Inferior parietal cortex (tissue), 1 donor: Measurements from ENCODE around the gene CORO7.

Experiments
- DNase-seq: peaks from one replicate; pipeline ENCODE4 v3.0.0-alpha.2; 2016; ENCODE audit errors: extremely low spot score

The CORO7 gene

GRCh38 chr16:4322121-4323052, 94.0 kb downstream of the CORO7 start:
- DNase-seq: no peak

DNA sequence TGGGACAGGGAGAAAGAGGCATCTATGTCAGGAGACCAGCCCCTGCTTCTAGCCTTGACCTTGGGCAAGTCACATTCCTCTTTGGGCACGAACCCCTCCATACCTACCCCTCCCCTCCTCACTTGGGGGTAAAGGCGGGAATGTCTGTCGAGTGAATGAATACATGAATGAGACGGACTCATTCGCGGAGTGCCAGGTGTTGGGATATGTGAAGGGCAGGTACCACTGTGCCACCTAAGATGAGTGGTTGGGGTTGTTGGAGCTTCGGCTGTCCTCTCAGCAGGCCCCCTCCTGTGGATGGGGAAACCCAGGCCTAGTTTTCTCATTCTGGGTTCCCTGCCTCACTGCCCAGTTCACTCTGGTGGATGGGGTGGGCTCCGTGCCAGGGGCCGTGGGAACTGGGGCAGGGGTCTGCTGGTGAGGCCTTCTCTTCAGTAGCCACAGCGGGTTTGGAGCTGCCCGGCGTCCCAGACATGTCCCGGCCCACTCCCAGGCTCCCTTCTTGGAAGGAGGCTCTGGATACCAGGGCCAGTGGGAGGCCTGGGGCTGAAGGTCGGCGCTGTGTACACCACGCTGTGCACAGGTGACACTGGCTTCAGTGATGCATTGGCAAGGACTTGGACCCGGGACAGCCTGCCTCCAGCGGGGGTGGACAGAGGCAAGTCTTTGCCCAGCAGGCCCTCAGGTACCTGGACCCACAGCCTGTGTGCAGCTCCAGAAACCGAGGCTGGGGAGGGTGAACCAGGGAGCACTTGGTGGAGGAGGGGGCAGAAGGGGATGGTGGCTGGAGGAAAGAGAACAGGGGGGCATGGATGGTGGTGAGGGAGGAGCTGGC, 94.9 kb downstream of the CORO7 start:
- DNase-seq: no peak

- DNase-seq: no peak
These were observed 95.7 kb downstream of the CORO7 start for GRCh38 chr16:4320571-4321137.

GRCh38 chr16:4319454-4320421, 96.7 kb downstream of the CORO7 start:
- DNase-seq: no peak

- no peak for DNase-seq
These were observed 97.4 kb downstream of the CORO7 start for GRCh38 chr16:4318967-4319366.

DNA sequence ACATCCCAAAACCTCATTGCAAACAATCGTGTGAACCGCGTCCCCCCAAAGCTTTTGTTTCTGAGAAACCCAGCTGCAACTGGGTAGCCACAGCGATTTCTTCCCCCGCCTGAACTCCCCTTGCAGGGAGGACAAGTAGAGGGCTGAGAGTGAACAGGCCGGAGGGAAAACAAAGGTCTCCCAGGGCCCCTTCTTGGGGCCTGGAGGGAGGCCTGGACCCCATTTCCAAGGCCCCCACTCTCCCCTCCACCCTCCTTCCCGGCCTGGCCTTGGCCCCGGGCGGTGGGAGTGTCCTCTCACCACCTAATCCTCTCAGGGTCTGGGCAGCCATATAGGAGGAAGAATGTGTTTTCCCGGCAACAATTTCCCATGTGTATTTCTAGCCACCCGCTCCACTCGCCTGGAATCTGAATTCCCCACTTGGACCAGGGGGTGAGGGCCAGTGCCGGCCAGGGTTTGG, 97.9 kb downstream of the CORO7 start:
- no peak for DNase-seq

DNA sequence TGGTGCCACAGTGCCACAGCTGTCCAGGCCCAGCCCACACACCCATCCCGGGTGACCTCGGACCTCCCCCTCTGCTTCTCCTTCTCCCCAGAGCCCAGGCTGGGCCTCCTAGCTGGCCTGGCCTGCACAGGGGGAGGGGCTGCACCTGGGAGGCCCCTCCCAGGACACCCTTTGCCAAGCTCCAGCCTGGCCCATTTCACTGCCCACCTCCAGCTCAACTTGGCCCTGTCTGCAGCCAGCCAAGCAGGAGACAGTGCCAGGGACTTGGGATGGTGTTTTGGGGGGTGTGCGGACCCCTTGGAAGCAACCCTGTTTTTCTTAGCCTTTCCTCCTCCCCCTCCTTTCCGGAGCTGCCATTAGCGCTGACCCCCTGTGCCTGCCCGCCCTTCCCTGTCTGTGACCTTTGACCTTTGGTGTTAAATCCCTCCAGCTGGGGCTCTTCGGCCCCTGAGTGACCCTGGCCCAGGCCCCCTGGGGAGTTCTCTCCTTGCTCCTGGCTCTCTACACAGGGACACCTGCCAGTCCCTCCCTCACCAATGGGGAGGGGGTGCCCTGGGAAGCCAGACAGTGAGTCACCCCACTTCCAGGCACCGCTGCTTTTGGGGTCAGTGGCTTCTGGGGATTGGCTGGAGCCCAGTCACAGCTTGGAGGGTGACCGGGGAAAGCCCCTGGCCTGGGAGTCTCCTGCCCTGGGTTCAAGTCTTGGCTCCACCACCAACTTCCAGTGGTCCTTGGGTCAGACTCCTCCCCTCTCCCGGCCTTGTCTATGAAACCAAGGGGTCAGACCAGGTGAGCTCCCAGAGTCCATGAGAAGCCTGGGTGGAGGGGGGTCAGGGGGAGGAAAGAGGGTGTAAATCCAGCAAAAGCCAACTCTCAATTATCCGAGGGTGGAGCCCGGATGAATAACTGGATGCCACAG, 98.6 kb downstream of the CORO7 start:
- no peak for DNase-seq

- DNase-seq: no peak
These were observed 99.4 kb downstream of the CORO7 start for GRCh38 chr16:4316864-4317531.

DNA sequence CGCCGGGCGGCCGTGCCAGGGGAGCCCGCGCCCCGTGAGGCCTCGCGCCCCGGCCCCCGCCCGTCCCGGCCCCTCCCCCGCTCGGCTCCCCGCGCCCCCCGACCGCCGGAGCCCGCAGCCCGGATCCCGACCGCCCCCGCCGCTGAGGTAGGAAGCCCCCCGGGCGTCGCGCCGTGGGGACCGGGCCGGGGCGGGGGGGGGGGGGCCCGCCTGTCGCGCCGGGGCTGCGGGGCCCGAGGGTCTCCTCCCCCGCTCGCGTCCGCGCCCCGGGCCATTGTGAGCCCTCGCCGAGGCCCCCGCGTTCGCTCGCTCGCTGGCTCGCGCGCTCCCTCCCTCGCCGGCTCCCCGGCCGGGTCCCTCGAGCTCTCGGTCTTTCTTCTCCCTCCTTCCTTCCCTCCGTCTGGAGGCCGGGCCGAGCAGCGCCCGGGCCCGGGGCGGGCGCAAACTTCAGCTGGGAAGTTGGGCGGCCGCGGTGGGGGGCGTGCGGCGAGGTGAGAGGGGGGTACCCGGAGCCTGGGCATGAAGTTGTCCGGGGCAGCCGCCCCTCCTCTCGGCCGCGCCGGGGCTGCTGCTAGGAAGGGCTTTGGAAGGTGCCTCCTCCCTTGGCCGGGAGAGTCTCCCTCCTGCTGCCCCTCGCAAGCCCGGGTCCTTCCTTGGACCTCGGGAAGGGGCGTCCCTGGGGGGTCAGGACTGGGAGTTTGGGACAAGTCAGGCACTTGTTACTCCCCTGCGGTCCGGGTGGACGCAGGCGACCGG, 100.1 kb downstream of the CORO7 start:
- no peak for DNase-seq

DNA sequence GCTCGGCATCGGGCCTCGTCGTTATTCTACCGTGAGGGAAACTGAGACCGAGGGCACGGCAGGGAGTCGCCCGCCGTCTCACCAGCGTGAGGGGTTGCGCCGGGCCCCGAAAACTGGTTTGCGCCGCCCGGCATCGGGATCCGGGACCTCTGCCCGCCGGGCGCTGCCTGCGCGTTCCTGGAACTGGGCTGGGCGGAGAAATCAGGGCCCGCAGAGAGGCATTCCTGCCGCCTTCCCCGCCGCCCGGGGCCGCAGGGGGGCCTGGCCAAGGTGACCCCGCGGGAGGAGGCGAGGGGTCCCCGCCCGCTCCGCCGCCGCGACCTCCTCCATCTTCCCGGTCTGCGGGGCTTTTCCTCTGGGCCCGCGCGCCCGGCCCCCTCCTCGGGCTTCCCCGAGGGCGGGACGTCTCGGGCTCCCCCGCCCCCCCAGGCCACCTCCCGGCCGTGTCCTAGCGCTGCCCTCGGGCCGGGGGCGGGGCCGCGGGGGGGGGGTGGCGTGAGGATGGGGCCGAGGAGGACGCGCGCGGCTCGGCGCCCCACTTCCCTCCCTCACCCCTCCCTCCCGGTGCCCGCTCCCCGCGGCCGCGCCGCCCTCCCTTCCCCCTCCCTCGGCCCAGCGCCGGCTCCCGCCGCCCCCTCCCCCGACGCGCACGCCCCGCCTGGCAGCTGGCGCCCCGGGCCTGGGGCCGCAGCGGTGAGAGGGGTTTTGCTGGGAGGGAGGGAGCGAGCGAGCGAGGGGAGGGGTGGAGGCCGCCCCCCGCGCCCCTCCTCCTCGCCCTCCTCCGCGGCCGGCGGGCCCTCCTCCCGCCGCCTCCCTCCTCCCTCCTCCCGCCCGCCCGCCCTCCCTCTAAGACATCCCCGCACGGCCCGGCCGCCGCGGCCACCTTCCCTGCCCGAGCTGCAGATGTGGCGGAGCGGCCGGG, 100.9 kb downstream of the CORO7 start, which contains the start of gene GLIS2:
TSS of gene GLIS2 (plus strand) at position 882 of the 922 bp plus-strand sequence. CDS start 16,214 bp downstream, outside the sequence.
- DNase-seq: no peak

GRCh38 chr16:4314532-4315185, 101.7 kb downstream of the CORO7 start:
- no peak for DNase-seq

DNA sequence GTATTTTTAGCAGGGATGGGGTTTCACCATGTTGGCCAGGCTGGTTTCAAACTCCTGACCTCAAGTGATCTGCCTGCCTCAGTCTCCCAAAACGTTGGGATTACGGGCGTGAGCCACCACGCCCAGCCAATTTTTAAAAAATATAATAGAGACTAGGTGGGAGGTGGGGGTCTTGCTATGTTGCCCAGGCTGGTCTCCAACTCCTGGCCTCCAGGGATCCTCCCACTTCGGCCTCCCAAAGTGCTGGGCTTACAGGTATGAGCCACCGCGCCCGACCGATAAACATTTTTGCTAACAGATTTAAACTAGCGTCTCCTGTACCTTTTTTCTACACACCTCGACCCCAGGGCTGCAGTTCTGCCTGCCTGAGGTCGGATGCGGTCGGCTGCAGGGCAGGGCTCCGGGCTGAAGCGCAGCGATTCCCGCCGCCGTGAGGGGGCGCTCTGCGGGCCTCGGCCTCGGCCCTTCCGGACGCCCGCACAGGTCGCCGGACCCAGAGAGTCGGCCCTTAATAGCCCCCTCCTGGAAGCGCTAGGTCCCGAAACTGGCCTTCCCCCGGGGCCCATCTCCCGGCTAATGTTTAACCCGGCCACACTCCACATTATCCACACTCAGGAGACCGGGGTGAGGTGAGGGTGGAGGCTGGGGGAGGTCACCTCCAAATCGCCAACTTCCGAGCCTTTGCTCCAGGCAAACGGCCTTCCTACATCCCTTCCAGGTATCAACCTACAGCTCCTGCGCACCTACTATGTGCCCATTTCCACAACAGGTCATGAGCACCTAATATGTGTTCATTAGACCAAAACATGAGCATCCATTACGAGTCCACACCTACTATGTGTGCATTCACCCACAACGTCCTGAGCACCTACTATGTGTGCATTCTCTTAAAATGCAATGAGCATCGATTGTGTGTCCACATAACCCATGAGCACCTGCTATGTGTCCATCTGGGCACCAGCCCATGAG, 102.5 kb downstream of the CORO7 start:
- DNase-seq: no peak

DNA sequence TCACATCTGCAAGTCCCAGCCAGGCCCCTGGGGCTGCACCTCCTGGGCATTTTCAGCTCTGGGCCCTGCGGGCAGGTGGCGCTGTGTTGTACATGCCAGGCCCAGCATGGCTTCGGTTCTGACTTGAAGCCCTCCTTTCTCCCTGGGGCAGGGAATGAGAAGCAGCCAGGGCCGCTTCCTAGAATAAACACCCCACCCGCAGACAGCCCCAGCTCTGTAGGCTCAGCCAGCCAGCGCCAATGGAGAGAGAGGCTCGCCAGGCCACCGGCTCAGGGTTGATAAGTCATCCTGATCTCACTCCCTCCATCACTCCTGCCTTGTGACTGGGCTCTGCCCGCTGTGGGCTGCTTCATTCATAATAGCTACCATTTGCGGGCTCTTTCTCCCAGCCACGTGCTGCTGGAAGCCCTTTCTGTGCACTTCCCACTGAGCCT, 106.5 kb downstream of the CORO7 start:
- DNase-seq: no peak

- DNase-seq: no peak
These were observed 107.1 kb downstream of the CORO7 start for GRCh38 chr16:4309102-4309832.
